H7 (cell line): ENCODE measurements around the gene MAPKBP1. TPM values are rescaled to one million over a fixed set of nuclear protein-coding genes. Genes with fewer than 3 reads are reported as not detected.
"Not testable (repeated sequence)": the region's sequence is repeated elsewhere in the genome, so short reads cannot be mapped to it uniquely, and the experiment has no call there.

Experiments used
- DNase-seq: peaks from one replicate; pipeline ENCODE4 v3.0.0; 2012
- H3K27me3 ChIP-seq: 2 replicates; pipeline ENCODE4 v1.6.0; 2011; ENCODE audit warnings: mild to moderate bottlenecking, low read length; ENCODE audit not compliant: control insufficient read depth, insufficient read depth
- H3K36me3 ChIP-seq: replicated peaks from 2 replicates; pipeline ENCODE4 v1.5.1; 2011; ENCODE audit warnings: low read length; ENCODE audit not compliant: control insufficient read depth, insufficient read depth
- H3K4me3 ChIP-seq: 2 replicates; pipeline ENCODE4 v1.5.1; 2011; ENCODE audit warnings: low read depth, mild to moderate bottlenecking, control low read depth, low read length, moderate library complexity; ENCODE audit not compliant: insufficient read depth
- total RNA-seq: library from RNA; depleted of rRNA; stranded (reverse); fragments of >200 nt; shearing (Covaris generic); gene quantifications from 2 replicates; pipeline ENCODE4 v1.2.3, GENCODE V29; 2014

Gene MAPKBP1
- total RNA-seq, 1 experiment from 2014 or later, result 5.9 TPM

GRCh38 chr15:41822957-41823356 lies 48.7 kb downstream of the MAPKBP1 start:
- Histone ChIP-seq H3K36me3 (peaks cover 1% of the 10 kb centered on the region), H3K27me3 (no peaks in the 10 kb centered on the region), H3K4me3 (no peak overlapping the region)
- DNase-seq, result no peak

- DNase-seq, result no peak
- H3K36me3 ChIP-seq, result peaks cover 1% of the 10 kb centered on the region
- peaks cover 2% of the 10 kb centered on the region; the same call in 1 of the 2 replicates for H3K27me3 ChIP-seq
- no peak overlapping the region for H3K4me3 ChIP-seq
Observed at GRCh38 chr15:41823502-41823901, 49.2 kb downstream of the MAPKBP1 start.

GRCh38 chr15:41824062-41824745 lies 49.9 kb downstream of the MAPKBP1 start:
- Histone ChIP-seq H3K36me3 (no peaks in the 10 kb centered on the region; the same call in none of the 2 replicates), H3K27me3 (peaks cover 2% of the 10 kb centered on the region; the same call in 1 of the 2 replicates), H3K4me3 (no peak overlapping the region)
- DNase-seq, result no peak

GRCh38 chr15:41825145-41825544 lies 50.9 kb downstream of the MAPKBP1 start:
- no peak for DNase-seq
- H3K27me3 ChIP-seq, result peaks cover 2% of the 10 kb centered on the region; the same call in 1 of the 2 replicates
- no peak overlapping the region for H3K4me3 ChIP-seq
- no peaks in the 10 kb centered on the region; the same call in none of the 2 replicates for H3K36me3 ChIP-seq

GRCh38 chr15:41825572-41826535 lies 51.6 kb downstream of the MAPKBP1 start:
- Histone ChIP-seq H3K36me3 (no peaks in the 10 kb centered on the region; the same call in none of the 2 replicates), H3K4me3 (no peak overlapping the region), H3K27me3 (peaks cover 2% of the 10 kb centered on the region; the same call in 1 of the 2 replicates)
- no peak for DNase-seq

- H3K36me3 ChIP-seq, result peaks cover under 1% of the 10 kb centered on the region
- peak overlapping the region; percentile 56 for H3K4me3 ChIP-seq
- peaks cover 2% of the 10 kb centered on the region; the same call in 1 of the 2 replicates for H3K27me3 ChIP-seq
- DNase-seq, result peak; percentile 91
Observed at GRCh38 chr15:41827290-41827879, 53.1 kb downstream of the MAPKBP1 start.

- H3K4me3 ChIP-seq, result peak within 1 kb of the TSS; percentile 97
- H3K27me3 ChIP-seq, result peaks cover 2% of the 10 kb centered on the region; the same call in 1 of the 2 replicates
- peaks cover 1% of the 10 kb centered on the region for H3K36me3 ChIP-seq
- DNase-seq, result peak; percentile 100
Observed at GRCh38 chr15:41827880-41828806, 53.9 kb downstream of the MAPKBP1 start, which contains the start of gene JMJD7. TSS of gene JMJD7 (plus strand) at chr15:41828092. CDS start at chr15:41828125, 33 bp downstream.

- Histone ChIP-seq H3K4me3 (no peak overlapping the region; the same call in 1 of the 2 replicates), H3K36me3 (peaks cover 1% of the 10 kb centered on the region), H3K27me3 (peaks cover 2% of the 10 kb centered on the region; the same call in 1 of the 2 replicates)
- DNase-seq, result no peak
Observed at GRCh38 chr15:41828807-41829141, 54.5 kb downstream of the MAPKBP1 start.

- peaks cover 1% of the 10 kb centered on the region for H3K36me3 ChIP-seq
- DNase-seq, result no peak
- H3K4me3 ChIP-seq, result no peak overlapping the region
- H3K27me3 ChIP-seq, result peaks cover 2% of the 10 kb centered on the region; the same call in 1 of the 2 replicates
Observed at GRCh38 chr15:41829959-41830646, 55.8 kb downstream of the MAPKBP1 start.

- H3K27me3 ChIP-seq, H3K4me3 ChIP-seq, DNase-seq, H3K36me3 ChIP-seq: not testable (repeated sequence)
Observed at GRCh38 chr15:41831291-41831690, 57.0 kb downstream of the MAPKBP1 start.

GRCh38 chr15:41832208-41832607 lies 57.9 kb downstream of the MAPKBP1 start:
- Histone ChIP-seq H3K36me3 (peaks cover 1% of the 10 kb centered on the region), H3K4me3 (no peak overlapping the region), H3K27me3 (peaks cover 2% of the 10 kb centered on the region; the same call in 1 of the 2 replicates)
- DNase-seq, result no peak

GRCh38 chr15:41832875-41833274 lies 58.6 kb downstream of the MAPKBP1 start:
- H3K4me3 ChIP-seq, result no peak overlapping the region
- DNase-seq, result no peak
- H3K27me3 ChIP-seq, result peaks cover 2% of the 10 kb centered on the region; the same call in 1 of the 2 replicates
- H3K36me3 ChIP-seq, result peaks cover 1% of the 10 kb centered on the region

- DNase-seq, result no peak
- H3K4me3 ChIP-seq, result no peak overlapping the region
- peaks cover 1% of the 10 kb centered on the region for H3K36me3 ChIP-seq
- H3K27me3 ChIP-seq, result no peaks in the 10 kb centered on the region
Observed at GRCh38 chr15:41834096-41834495, 59.8 kb downstream of the MAPKBP1 start.
